HL-60 (cell line): ENCODE data around the gene ZNF793.

Experiments used
- CTCF ChIP-seq: IDR thresholded peaks from one replicate; pipeline ENCODE4 v1.5.1; 2011; ENCODE audit warnings: low read length, control low read depth, inconsistent platforms; ENCODE audit not compliant: insufficient read depth
- GABPA ChIP-seq: IDR thresholded peaks from 2 replicates; pipeline ENCODE4 v1.6.1; 2012; ENCODE audit warnings: low read depth
- POLR2AphosphoS5 ChIP-seq: IDR thresholded peaks from 2 replicates; pipeline ENCODE4 v1.6.1; 2012; ENCODE audit warnings: low read depth
- REST ChIP-seq: IDR thresholded peaks from 2 replicates; pipeline ENCODE4 v1.6.1; 2012; ENCODE audit warnings: low read depth; ENCODE audit not compliant: insufficient replicate concordance

- TF ChIP-seq CTCF (no peak), GABPA (no peak), POLR2AphosphoS5 (no peak), REST (no peak)
Observed at GRCh38 chr19:37511821-37512220, 5.1 kb downstream of the ZNF793 start.
